ENCODE results near the gene LAMA2.

Gene LAMA2

DNA sequence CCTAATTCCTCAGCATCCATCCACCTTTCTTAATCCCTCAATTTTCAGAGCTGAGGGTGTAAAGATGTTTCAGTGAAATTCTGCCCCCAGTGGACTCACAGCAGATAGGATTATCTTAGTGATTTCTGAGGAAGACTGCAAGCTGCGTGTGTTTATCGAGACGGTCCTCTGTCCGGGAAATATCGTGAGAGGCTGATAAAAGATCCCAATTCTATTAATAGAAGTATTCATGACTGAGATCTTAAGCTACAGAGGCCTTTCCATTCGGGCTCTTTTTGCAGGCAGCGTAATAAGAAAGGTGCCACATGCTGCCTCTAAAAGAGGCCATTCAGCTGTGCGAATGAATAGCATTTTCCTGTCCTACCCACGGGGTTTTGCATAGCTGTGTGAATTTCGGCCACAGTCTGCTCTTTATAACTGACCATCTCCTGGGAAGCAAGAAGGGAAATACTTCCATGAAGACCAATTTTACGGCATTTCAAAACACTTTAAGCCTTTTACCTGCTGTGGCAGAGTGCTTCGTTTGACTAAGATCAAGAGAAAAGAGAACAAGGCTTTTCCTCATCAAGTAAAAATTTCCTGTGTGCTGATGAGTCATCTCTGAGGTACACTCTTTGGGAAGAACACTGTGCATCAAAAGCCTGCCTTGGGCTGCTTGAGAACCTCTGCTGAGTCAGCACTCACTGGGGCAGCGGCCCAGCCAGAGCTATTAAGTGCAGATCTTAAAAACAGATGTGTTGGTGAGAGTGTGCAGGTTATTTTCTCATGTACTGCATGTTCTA is 618.2 kb downstream of the LAMA2 start:
- peak; percentile 93 for DNase-seq (ENCODE audit: low read depth)
- H3K4me3 ChIP-seq (replicated peaks; ENCODE audit: low read depth, low read length) = no peak overlapping the region
- TF ChIP-seq, protein P1, sequence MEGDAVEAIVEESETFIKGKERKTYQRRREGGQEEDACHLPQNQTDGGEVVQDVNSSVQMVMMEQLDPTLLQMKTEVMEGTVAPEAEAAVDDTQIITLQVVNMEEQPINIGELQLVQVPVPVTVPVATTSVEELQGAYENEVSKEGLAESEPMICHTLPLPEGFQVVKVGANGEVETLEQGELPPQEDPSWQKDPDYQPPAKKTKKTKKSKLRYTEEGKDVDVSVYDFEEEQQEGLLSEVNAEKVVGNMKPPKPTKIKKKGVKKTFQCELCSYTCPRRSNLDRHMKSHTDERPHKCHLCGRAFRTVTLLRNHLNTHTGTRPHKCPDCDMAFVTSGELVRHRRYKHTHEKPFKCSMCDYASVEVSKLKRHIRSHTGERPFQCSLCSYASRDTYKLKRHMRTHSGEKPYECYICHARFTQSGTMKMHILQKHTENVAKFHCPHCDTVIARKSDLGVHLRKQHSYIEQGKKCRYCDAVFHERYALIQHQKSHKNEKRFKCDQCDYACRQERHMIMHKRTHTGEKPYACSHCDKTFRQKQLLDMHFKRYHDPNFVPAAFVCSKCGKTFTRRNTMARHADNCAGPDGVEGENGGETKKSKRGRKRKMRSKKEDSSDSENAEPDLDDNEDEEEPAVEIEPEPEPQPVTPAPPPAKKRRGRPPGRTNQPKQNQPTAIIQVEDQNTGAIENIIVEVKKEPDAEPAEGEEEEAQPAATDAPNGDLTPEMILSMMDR (IDR thresholded peaks at IDR 0.05; ENCODE audit: low read length, missing control alignments) = peak; percentile 43

DNA sequence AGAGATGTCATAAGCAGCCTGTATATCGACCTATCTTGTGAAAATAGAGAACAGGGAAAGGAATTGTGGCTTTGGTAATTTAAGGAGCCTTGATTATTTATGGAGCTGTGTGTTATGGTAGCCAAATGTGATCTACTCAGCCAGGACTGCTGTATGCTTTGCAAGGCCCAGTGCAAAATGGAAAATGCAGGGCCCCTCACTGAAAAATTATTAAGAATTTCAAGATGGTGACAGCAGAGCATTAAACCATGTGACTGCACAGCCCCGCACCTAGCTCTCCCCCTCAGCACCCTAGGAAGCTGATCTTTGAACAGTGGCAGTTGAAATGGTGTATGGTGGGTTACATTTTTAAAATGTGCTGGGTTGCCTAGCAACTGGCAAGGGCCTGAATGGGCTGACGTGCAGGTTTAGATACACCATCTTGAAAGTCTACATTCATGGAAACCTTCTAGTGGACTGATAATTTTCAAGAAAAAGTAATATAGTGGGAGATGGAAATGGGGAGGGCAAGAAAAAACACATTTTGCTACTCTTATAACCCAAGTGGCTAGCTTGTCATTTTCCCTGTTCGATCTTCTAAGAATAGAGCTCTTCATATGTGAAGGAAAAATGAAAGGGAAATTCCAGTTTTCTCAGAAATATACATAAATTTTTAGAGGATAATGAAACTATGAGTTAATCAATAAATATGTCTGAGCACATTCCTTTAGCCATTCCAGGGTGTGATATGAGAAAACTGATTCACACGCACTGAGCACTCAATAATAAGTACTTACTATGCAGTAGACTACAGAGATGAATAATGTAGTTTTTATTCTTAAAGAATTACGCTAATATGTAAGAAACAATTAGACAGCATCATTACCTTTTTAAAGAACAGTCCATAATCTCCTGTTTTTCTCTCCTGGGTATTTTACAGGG is 619.1 kb downstream of the LAMA2 start:
- DNase-seq (ENCODE audit: low read depth) = no peak
- no peak overlapping the region for H3K4me3 ChIP-seq (replicated peaks; ENCODE audit: low read depth, low read length)
- TF ChIP-seq, protein P1 (IDR thresholded peaks at IDR 0.05; ENCODE audit: low read length, missing control alignments) = no peak

DNA sequence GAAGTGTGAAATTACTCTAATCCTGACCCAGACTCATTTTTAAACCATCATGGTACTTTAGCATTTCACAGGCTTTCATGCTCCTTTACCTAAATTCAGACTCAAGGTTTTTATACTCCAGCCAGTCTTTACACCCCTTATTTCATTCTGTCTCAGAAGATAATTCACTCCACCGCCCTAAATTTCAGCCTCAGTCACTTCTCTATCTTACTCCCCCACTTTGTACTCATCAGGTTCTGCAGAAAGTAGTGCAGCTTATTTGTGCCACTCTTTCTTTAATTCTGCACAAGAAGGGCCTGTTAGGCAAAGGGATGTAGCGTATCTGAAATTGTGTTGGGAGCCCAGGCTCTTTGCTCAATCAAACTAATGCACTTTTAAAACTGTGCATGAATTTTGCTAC is 621.5 kb downstream of the LAMA2 start:
- DNase-seq (ENCODE audit: low read depth) = no peak
- H3K4me3 ChIP-seq (replicated peaks; ENCODE audit: low read depth, low read length) = no peak overlapping the region
- TF ChIP-seq, protein P1 (IDR thresholded peaks at IDR 0.05; ENCODE audit: low read length, missing control alignments) = no peak

DNA sequence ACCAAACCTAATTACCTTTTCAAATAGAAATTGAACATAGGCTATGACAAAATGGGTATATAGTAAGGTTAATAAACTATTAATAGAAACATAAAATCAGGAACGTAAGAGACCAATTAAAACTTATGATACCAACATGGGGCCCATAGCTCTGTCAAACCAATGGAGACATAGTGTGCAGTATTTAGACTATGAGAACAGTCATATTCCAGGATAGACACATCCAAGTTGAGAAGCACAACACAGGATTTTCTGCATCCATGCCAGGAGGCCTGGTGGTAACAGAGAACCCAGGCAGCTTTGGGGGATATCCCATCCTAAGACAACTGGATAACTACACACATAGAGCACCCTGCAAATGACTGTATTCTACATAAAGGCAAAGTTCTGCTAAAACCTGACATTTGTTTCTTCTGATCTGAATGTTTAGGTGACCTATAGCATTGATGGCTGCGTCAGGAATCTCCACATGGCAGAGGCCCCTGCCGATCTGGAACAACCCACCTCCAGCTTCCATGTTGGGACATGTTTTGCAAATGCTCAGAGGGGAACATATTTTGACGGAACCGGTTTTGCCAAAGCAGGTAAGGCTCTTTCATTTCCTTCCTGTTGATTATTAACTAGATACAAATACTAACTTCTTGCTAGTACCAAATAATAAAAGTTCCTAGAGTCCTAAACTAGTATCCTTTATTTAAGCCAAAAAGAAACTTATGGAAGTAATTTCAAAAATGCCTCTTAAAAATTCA is 624.3 kb downstream of the LAMA2 start:
- TF ChIP-seq, protein P1 (IDR thresholded peaks at IDR 0.05; ENCODE audit: low read length, missing control alignments) = no peak
- DNase-seq (ENCODE audit: low read depth) = no peak
- H3K4me3 ChIP-seq (replicated peaks; ENCODE audit: low read depth, low read length) = no peak overlapping the region

DNA sequence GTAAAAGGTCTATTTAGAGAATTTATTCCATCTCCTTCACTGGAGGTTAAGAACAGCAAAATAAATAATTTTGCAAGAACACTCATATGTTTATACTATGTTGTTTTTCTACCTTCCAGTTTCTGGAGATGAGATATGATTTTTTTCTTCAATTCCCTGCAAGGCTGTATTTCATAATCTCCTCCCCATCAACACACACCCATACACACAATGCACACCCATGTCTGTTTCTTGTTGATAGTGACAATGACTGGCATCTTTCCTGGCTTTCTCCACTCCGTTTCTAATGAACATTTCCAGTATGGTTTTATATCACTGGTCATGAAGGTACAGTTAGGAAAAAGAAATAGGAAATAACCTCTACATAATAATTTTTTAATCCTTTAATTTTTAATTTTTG is 624.9 kb downstream of the LAMA2 start:
- H3K4me3 ChIP-seq (replicated peaks; ENCODE audit: low read depth, low read length) = no peak overlapping the region
- DNase-seq (ENCODE audit: low read depth) = no peak
- TF ChIP-seq, protein P1 (IDR thresholded peaks at IDR 0.05; ENCODE audit: low read length, missing control alignments) = no peak

DNA sequence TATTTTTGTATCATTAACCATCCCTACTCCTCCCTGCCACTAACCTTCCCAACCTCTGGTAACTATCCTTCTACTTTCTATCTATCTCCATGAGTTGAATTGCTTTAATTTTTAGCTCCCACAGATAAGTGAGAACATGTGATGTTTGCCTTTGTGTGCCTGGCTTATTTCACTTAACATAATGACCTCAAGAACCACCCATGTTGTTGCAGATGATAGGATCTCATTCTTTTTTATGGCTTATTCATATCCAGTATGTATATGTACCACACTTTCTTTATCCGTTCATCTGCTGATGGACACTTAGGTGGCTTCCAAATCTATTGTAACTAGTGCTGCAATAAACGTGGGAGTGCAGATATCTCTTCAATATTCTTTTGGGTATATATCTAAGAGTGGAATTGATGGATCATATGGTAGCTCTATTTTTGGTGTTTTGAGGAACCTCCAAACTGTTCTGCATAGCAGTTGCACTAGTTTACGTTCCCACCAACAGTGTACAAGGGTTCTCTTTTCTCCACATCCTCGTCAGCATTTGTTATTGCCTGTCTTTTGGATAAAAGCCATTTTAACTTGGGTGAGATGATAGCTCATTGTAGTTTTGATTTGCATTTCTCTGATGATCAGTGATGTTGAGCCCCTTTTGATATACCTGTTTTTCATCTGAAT is 625.7 kb downstream of the LAMA2 start:
- no peak for DNase-seq (ENCODE audit: low read depth)
- TF ChIP-seq, protein P1 (IDR thresholded peaks at IDR 0.05; ENCODE audit: low read length, missing control alignments) = no peak
- no peak overlapping the region for H3K4me3 ChIP-seq (replicated peaks; ENCODE audit: low read depth, low read length)

Data from fibroblast of pulmonary artery (primary cell).